ENCODE data around the gene BHLHA15.
A peak's percentile ranks its signal among the peaks of the same experiment; 100 is the strongest.

Gene BHLHA15

DNA sequence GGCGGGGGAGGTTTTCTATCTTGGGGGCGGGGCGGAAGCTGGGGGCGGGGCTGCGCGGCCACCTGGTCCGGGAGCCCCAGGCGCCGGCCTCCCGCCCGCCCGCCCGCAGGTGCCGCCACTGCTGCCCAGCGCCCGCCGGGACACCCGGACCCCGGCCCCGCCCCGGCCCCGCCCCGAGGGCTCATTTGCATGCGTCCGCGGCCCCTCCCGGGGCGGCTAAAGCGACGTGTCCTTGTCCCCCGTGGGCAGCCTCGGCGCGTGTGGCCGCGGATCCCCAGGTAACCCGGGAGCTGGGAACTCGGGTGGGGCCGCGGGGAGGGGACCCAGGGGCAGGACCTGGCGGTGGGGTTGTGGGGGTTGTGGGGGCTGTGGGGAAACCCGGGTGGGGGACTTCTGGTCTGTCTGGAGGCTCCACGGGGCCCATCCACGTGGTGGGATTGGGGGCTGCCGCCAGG, at the start of gene BHLHA15:
Gene BHLHA15 (plus strand): TSS at position 219 of the 455 bp plus-strand sequence. CDS start 871 bp downstream, outside the sequence.
- no peak for DNase-seq (ENCODE audit: low read depth)
- H3K4me3 ChIP-seq (ENCODE audit: low read depth, low read length): peak within 1 kb of the TSS; percentile 42
- TF ChIP-seq, protein P1, sequence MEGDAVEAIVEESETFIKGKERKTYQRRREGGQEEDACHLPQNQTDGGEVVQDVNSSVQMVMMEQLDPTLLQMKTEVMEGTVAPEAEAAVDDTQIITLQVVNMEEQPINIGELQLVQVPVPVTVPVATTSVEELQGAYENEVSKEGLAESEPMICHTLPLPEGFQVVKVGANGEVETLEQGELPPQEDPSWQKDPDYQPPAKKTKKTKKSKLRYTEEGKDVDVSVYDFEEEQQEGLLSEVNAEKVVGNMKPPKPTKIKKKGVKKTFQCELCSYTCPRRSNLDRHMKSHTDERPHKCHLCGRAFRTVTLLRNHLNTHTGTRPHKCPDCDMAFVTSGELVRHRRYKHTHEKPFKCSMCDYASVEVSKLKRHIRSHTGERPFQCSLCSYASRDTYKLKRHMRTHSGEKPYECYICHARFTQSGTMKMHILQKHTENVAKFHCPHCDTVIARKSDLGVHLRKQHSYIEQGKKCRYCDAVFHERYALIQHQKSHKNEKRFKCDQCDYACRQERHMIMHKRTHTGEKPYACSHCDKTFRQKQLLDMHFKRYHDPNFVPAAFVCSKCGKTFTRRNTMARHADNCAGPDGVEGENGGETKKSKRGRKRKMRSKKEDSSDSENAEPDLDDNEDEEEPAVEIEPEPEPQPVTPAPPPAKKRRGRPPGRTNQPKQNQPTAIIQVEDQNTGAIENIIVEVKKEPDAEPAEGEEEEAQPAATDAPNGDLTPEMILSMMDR (conservative IDR thresholded peaks at IDR 0.05; ENCODE audit: low read depth, low read length): no peak

DNA sequence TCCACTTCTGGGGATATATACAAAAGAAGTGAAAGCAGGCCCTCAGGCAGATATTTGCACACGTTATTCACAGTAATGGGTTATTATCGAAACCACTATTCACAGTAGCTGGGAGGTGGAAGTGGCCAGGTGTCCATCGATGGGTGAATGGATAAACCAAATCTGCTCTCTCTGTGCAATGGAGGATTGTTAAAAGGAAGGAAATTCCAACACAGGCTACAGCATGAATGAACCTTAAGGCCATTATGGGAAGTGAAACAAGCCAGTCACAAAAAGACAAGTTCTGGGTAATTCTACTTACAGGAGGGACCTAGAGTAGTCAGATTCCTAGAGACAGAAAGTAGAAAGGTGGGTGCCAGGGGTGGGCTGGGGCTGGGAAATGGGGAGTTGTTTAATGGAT, 48.5 kb upstream of the BHLHA15 start:
- H3K4me3 ChIP-seq (ENCODE audit: low read depth, low read length): no peak overlapping the region
- no peak for DNase-seq (ENCODE audit: low read depth)
- TF ChIP-seq, protein P1 (conservative IDR thresholded peaks at IDR 0.05; ENCODE audit: low read depth, low read length): no peak

DNA sequence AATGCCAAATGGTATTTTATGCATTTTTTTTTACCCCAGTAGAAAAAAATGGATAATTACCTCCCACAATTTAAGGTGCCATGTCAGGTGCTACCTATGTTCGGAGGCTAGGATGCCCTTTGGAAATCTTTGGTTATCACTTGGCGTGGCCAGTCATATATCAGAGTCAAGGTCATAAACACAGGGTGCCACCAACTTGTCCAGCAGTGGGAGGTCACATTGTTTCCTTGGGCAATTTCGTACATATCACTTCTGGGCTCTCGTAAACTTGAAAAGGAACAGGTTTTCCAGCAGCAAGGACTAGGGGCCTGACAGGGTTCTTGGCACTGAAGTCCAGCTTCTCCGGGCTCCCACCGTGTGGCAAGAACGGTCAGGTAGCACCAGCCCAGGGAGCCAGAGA, 48.0 kb upstream of the BHLHA15 start:
- TF ChIP-seq, protein P1 (conservative IDR thresholded peaks at IDR 0.05; ENCODE audit: low read depth, low read length): no peak
- DNase-seq (ENCODE audit: low read depth): no peak
- no peak overlapping the region for H3K4me3 ChIP-seq (ENCODE audit: low read depth, low read length)

DNA sequence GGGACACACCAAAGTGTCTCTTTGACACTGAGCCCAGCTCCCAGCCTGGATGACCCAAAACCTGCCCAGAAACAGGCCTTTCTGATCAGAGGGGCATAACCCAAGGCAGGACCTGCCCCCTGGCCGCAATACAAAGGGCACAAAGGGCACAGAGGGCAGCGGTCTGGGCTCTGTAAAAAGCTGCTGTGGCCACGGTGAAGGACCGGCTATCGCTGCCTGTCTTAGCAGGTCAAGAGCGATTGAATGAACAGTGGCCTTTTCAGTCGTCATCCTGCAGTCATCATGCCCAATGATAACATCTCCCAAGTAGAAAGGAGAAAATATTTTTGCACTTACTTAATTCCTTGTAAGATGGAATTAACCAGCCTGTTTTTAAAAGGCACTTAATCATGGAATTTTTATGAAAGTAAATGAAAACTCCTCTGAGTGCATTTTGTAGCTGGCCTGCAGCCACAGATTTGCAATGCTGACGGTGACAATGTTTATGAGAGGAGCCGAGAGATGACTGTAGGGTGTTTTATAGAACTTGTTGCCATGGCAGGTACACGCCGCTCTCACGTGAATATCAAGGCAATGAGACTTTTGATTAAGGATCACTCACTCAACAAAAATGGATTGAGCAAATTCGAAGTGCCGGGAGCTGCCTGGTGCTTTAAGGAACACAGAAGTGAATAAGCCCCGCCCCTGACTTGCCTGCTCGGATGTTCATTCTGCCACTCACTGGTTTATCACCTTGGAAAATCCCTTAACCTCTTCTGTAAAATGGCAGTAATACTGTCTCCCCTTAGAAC, 47.3 kb upstream of the BHLHA15 start:
- H3K4me3 ChIP-seq (ENCODE audit: low read depth, low read length): no peak overlapping the region
- peak; percentile 26 for DNase-seq (ENCODE audit: low read depth)
- TF ChIP-seq, protein P1 (conservative IDR thresholded peaks at IDR 0.05; ENCODE audit: low read depth, low read length): no peak

DNA sequence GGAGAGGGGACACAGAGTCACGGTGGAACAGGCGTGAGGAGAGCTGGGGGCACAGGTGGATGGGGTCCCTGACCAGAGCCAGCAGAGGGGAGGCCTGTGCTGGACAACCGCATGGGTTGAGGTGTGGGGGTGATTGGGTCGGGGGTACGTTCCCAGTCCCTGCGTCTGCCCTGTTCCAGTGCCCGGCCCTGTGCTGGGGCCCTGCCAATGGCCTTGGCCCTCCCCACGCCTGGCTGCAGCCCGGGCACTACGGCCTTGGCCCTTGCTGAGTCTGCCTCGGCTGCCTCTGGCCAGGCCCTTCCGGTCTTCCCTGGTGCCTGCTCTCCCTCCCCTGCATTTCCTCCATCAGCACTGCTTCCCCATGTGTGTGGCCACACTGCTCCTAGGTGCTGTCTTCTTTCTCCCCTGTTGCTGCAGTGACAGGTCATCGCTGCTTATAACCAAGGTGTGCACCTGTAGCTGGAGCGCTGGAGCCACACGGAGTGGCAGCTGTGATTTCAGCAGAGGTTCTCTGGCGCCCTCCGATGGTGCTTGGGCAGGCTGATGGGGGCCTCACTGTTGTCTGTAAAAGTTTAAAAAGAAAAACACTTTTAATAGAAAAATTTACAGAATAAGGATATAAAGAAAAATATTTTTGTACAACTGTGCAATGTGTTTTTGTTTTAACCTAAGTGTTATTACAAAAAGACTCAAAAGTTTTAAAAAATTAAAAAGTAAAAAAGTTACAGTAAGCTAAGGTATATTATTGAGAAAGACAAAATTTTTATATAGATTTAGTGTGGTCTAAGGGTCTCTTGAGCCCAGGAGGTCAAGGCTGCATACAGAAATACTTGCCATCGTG, 45.2 kb upstream of the BHLHA15 start:
- TF ChIP-seq, protein P1 (conservative IDR thresholded peaks at IDR 0.05; ENCODE audit: low read depth, low read length): peak; percentile 85
- H3K4me3 ChIP-seq (ENCODE audit: low read depth, low read length): no peak overlapping the region
- DNase-seq (ENCODE audit: low read depth): peak; percentile 58

DNA sequence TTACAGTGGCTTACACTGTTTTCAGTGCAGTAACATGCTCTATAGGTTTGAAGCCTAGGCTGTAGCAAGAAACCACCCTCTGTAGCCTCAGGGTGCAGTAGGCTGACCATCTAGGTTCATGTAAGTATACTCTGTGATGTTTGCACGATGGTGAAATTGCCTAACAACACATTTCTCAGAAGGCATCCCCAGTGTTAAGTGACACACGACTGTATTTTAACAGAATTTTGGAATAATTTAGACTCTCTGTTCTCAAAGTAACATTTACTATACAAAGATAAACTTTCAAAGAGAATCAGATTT, 44.6 kb upstream of the BHLHA15 start:
- H3K4me3 ChIP-seq (ENCODE audit: low read depth, low read length): no peak overlapping the region
- TF ChIP-seq, protein P1 (conservative IDR thresholded peaks at IDR 0.05; ENCODE audit: low read depth, low read length): no peak
- no peak for DNase-seq (ENCODE audit: low read depth)

All from choroid plexus epithelial cell (primary cell).